Measurements from ENCODE around the gene FBXL19.
"Not testable (repeated sequence)": the region's sequence is repeated elsewhere in the genome, so short reads cannot be mapped to it uniquely, and the experiment has no call there.

FBXL19 gene

GRCh38 chr16:30922960-30923535, 324 bp upstream of the FBXL19 start:
- peak; percentile 95 for DNase-seq

- DNase-seq = no peak
These were observed 922 bp downstream of the FBXL19 start for GRCh38 chr16:30924076-30924912.

GRCh38 chr16:30924913-30925631, 1.7 kb downstream of the FBXL19 start:
- DNase-seq = no peak

GRCh38 chr16:30925632-30925987, 2.2 kb downstream of the FBXL19 start:
- DNase-seq = no peak

GRCh38 chr16:30925995-30926811, 2.8 kb downstream of the FBXL19 start:
- no peak for DNase-seq

GRCh38 chr16:30926937-30927788, 3.8 kb downstream of the FBXL19 start:
- DNase-seq = no peak

- DNase-seq = peak; percentile 68
These were observed 4.5 kb downstream of the FBXL19 start for GRCh38 chr16:30927789-30928378.

- DNase-seq = no peak
These were observed 5.0 kb downstream of the FBXL19 start for GRCh38 chr16:30928390-30928789.

- DNase-seq = no peak
These were observed 5.8 kb downstream of the FBXL19 start for GRCh38 chr16:30929167-30929566.

- no peak for DNase-seq
These were observed 6.8 kb downstream of the FBXL19 start for GRCh38 chr16:30930160-30930571.

GRCh38 chr16:30931068-30931650, 7.8 kb downstream of the FBXL19 start:
- no peak for DNase-seq

- DNase-seq = no peak
These were observed 11.6 kb downstream of the FBXL19 start for GRCh38 chr16:30934827-30935557.

GRCh38 chr16:30937692-30938091, 14.3 kb downstream of the FBXL19 start:
- no peak for DNase-seq

- not testable (repeated sequence) for DNase-seq
These were observed 16.2 kb downstream of the FBXL19 start for GRCh38 chr16:30939571-30939970.

- DNase-seq = peak; percentile 84
These were observed 18.4 kb downstream of the FBXL19 start for GRCh38 chr16:30941600-30942425.

GRCh38 chr16:30942426-30942806, 19.0 kb downstream of the FBXL19 start:
- no peak for DNase-seq

GRCh38 chr16:30944352-30944751, 21.0 kb downstream of the FBXL19 start:
- no peak for DNase-seq

GRCh38 chr16:30946671-30947540, 23.5 kb downstream of the FBXL19 start:
- DNase-seq = no peak

GRCh38 chr16:30947541-30947858, 24.1 kb downstream of the FBXL19 start:
- no peak for DNase-seq
